A673 (cell line): ENCODE results near the gene HERC2. TPM values are rescaled to one million over a fixed set of nuclear protein-coding genes. Genes with fewer than 3 reads are reported as not detected.

Experiments used
- BruUV-seq: library from RNA; stranded (reverse); fragments of 400-500 nt; replicated peaks from 2 replicates; lab custom pipeline; 2021; lab: Mats Ljungman, UMichigan
- CTCF ChIA-PET: fragments of 300-600 bp; sonication (Branson Sonifier 250); formaldehyde crosslinking; loops from one replicate; lab custom pipeline; 2022; ENCODE audit warnings: antibody characterized with exemption; lab: Charles Lee
- POLR2A ChIA-PET: fragments of 300-600 bp; sonication (Branson Sonifier 250); formaldehyde crosslinking; loops from one replicate; lab custom pipeline; 2022; ENCODE audit warnings: antibody characterized with exemption; ENCODE audit not compliant: low non-redundant PET; lab: Charles Lee
- DNase-seq: peaks from one replicate; pipeline ENCODE4 v3.0.0-alpha.2; 2015; ENCODE audit warnings: low spot score
- H3K27ac ChIP-seq: fragments of 200-600 bp; sonication (generic); 2 replicates; pipeline ENCODE4 v1.5.1; 2016; ENCODE audit warnings: mixed run types, low read depth, mild to moderate bottlenecking, mixed read lengths, antibody characterized with exemption, low read length; ENCODE audit not compliant: poor library complexity, severe bottlenecking
- H3K27me3 ChIP-seq: fragments of 200-600 bp; sonication (generic); replicated peaks from 2 replicates; pipeline ENCODE4 v1.6.1; 2017; ENCODE audit warnings: mixed run types, low read depth, mild to moderate bottlenecking, mixed read lengths, antibody characterized with exemption, low read length; ENCODE audit not compliant: insufficient read depth, poor library complexity
- H3K36me3 ChIP-seq: fragments of 200-600 bp; sonication (generic); 2 replicates; pipeline ENCODE4 v1.6.1; 2016; ENCODE audit warnings: mixed run types, mild to moderate bottlenecking, mixed read lengths, antibody characterized with exemption, low read length; ENCODE audit not compliant: insufficient read depth, poor library complexity, severe bottlenecking
- H3K4me1 ChIP-seq: fragments of 200-600 bp; sonication (generic); 2 replicates; pipeline ENCODE4 v1.6.1; 2017; ENCODE audit warnings: mixed run types, mild to moderate bottlenecking, mixed read lengths, antibody characterized with exemption, low read length; ENCODE audit not compliant: insufficient read depth, poor library complexity, severe bottlenecking
- H3K4me3 ChIP-seq: fragments of 200-600 bp; sonication (generic); 2 replicates; pipeline ENCODE4 v1.5.1; 2016; ENCODE audit warnings: low read depth, mixed run types, mild to moderate bottlenecking, mixed read lengths, low read length; ENCODE audit not compliant: poor library complexity, severe bottlenecking
- H3K9me3 ChIP-seq: fragments of 200-600 bp; sonication (generic); 2 replicates; pipeline ENCODE4 v1.6.1; 2016; ENCODE audit warnings: mixed run types, low read depth, mild to moderate bottlenecking, mixed read lengths, antibody characterized with exemption, low read length; ENCODE audit not compliant: poor library complexity, severe bottlenecking
- EZH2 ChIP-seq: fragments of 200-600 bp; sonication (generic); IDR thresholded peaks from 2 replicates; pipeline ENCODE4 v1.6.1; 2017; ENCODE audit warnings: borderline replicate concordance, low read depth, mild to moderate bottlenecking, mixed read lengths, antibody characterized with exemption, low read length; ENCODE audit not compliant: poor library complexity, severe bottlenecking
- intact Hi-C: fragments of 100-400 bp; cut with micrococcal nuclease; formaldehyde crosslinking; loops from one replicate; pipeline ENCODE4 v1.10.0; 2022; ENCODE audit not compliant: unreplicated experiment
- total RNA-seq: library from RNA; stranded (reverse); gene quantifications from 2 replicates; pipeline ENCODE4 v1.2.3, GENCODE V29; 2021
- TF ChIP-seq, protein P1 (sequence below): fragments of 300-800, 200-600 bp; sonication (generic); conservative IDR thresholded peaks from 2 replicates; pipeline ENCODE4 v1.5.1; 2017; ENCODE audit warnings: low read depth, mild to moderate bottlenecking, antibody characterized with exemption, low read length, moderate library complexity, mixed read lengths

Gene HERC2
- total RNA-seq, 1 experiment from 2014 or later: 86.1 TPM

- H3K27ac ChIP-seq: no peak overlapping the region
- POLR2A ChIA-PET: no interaction called here
- no peak for DNase-seq
- no peaks in the 10 kb centered on the region for H3K27me3 ChIP-seq
- CTCF ChIA-PET: no interaction called here
- no peaks in the 10 kb centered on the region for H3K9me3 ChIP-seq
- no peaks in the 10 kb centered on the region for H3K4me1 ChIP-seq
- no TSS peak for BruUV-seq
- intact Hi-C loops: no loop called here
- no peak for TF ChIP-seq EZH2
- TF ChIP-seq, protein P1, sequence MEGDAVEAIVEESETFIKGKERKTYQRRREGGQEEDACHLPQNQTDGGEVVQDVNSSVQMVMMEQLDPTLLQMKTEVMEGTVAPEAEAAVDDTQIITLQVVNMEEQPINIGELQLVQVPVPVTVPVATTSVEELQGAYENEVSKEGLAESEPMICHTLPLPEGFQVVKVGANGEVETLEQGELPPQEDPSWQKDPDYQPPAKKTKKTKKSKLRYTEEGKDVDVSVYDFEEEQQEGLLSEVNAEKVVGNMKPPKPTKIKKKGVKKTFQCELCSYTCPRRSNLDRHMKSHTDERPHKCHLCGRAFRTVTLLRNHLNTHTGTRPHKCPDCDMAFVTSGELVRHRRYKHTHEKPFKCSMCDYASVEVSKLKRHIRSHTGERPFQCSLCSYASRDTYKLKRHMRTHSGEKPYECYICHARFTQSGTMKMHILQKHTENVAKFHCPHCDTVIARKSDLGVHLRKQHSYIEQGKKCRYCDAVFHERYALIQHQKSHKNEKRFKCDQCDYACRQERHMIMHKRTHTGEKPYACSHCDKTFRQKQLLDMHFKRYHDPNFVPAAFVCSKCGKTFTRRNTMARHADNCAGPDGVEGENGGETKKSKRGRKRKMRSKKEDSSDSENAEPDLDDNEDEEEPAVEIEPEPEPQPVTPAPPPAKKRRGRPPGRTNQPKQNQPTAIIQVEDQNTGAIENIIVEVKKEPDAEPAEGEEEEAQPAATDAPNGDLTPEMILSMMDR: no peak
- H3K4me3 ChIP-seq: no peak overlapping the region
- peaks cover 22% of the 10 kb centered on the region for H3K36me3 ChIP-seq
Measured at GRCh38 chr15:28273468-28273867, 48.5 kb downstream of the HERC2 start.

GRCh38 chr15:28272587-28272986 is 49.4 kb downstream of the HERC2 start:
- BruUV-seq: no TSS peak
- Histone ChIP-seq H3K27me3 (no peaks in the 10 kb centered on the region), H3K9me3 (no peaks in the 10 kb centered on the region), H3K36me3 (peaks cover 31% of the 10 kb centered on the region), H3K4me3 (no peak overlapping the region), H3K27ac (no peak overlapping the region), H3K4me1 (no peaks in the 10 kb centered on the region)
- CTCF ChIA-PET: no interaction called here
- no peak for DNase-seq
- POLR2A ChIA-PET: interaction anchor here (0.6 kb wide), 1 partner anchor 29 kb away, joined by 19 read pairs; no protein-coding TSS in a partner anchor
- TF ChIP-seq, protein P1: no peak
- TF ChIP-seq EZH2: no peak
- intact Hi-C loops: no loop called here

GRCh38 chr15:28271697-28272260 is 50.2 kb downstream of the HERC2 start:
- Histone ChIP-seq H3K27ac (no peak overlapping the region), H3K4me3 (no peak overlapping the region), H3K27me3 (no peaks in the 10 kb centered on the region), H3K36me3 (peaks cover 32% of the 10 kb centered on the region), H3K9me3 (no peaks in the 10 kb centered on the region), H3K4me1 (no peaks in the 10 kb centered on the region)
- POLR2A ChIA-PET: no interaction called here
- intact Hi-C loops: no loop called here
- DNase-seq: no peak
- CTCF ChIA-PET: no interaction called here
- no TSS peak for BruUV-seq
- TF ChIP-seq, protein P1: no peak
- no peak for TF ChIP-seq EZH2
